ENCODE results near the gene FAM221B.

The FAM221B gene

DNA sequence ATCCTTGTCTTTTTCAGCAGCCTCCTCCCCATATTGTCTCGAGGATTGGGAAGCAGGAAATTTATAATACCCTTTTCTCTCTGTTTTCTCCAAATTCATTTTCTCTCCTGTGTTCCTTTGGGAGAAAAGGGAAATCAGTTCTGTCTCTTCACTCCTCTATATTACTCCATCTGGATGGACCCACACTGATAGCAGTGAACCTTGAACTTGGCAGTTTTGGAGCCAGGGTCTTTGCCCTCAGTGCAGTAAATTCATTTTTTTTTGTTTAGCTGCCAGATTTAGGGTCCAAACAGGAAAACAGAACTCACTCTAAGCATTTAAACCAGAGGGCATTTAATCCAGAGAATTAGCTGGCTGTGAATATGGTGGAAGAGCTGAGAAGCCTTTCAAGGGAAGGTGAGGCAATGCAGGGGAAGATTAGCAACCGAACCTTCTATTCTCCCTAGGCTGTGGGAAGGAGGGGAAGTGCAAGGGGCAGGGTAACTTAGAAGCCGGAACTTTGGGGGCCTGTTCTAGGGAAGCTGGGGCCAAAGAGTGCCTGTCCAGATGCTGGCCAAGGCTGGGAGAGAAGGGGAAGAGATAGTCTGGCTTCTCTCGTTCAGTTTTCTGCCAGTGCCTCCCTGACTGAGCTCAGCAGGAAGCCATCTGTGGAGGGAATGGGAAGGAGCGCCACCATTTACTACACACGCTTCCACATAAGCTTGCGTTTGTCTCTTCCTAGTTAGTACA, 53.5 kb downstream of the FAM221B start:
- Histone ChIP-seq H3K36me3 (no peaks in the 10 kb centered on the region), H3K4me3 (no peak overlapping the region), H3K27ac (no peak overlapping the region), H3K27me3 (no peaks in the 10 kb centered on the region), H3K4me1 (peaks cover 0 to 20% (median 18%) of the 10 kb centered on the region in 4 donors), H3K9me3 (no peaks in the 10 kb centered on the region)
- intact Hi-C loops (cut with DNase I; ENCODE audit: low total_unique reads), result no loop called here
- peak in 1 of 2 donors; percentile 34 for DNase-seq
- TF ChIP-seq, protein P1, sequence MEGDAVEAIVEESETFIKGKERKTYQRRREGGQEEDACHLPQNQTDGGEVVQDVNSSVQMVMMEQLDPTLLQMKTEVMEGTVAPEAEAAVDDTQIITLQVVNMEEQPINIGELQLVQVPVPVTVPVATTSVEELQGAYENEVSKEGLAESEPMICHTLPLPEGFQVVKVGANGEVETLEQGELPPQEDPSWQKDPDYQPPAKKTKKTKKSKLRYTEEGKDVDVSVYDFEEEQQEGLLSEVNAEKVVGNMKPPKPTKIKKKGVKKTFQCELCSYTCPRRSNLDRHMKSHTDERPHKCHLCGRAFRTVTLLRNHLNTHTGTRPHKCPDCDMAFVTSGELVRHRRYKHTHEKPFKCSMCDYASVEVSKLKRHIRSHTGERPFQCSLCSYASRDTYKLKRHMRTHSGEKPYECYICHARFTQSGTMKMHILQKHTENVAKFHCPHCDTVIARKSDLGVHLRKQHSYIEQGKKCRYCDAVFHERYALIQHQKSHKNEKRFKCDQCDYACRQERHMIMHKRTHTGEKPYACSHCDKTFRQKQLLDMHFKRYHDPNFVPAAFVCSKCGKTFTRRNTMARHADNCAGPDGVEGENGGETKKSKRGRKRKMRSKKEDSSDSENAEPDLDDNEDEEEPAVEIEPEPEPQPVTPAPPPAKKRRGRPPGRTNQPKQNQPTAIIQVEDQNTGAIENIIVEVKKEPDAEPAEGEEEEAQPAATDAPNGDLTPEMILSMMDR (IDR thresholded peaks at IDR 0.05), result no peak

DNA sequence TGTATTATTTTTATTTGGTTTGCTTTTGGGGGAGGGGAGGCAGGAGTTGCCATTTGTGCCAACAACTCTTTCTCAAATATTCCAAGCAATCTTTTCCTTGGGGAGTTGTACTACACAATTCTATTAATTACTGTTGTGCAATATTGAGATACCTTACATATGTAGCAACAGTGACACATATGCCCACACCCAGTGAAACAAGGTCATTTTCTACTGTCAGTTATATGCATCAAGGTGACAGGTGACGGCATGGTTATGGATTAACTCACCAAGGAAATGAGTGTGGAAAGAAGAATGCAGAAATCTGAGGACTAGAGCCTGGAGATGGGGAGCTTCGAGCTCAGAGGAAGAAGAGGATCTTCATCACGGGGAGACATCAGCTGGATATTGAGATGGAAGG, 56.6 kb downstream of the FAM221B start:
- H3K36me3 ChIP-seq, result no peaks in the 10 kb centered on the region

DNA sequence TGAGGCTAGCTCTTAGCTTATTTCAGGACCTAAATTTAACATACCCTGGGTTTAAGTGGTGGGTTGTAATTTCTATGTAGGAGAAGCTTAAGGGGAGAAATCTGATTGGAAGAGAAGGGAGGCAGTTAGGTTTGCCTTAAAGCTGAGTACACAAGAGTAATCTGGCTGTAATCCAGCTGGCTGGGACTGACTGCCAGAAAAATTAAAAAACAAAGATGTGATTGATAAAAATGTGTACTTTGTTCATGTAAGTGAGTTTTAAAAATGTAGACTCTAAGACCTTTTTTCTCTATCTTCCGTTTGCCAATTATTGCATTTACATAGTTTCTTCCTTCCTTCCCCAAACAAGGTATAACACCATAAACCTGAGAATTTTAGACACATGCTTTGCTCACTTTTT, 57.0 kb downstream of the FAM221B start:
- Histone ChIP-seq H3K9me3 (no peaks in the 10 kb centered on the region), H3K27ac (peak overlapping the region; percentile 54 to 59), H3K4me3 (no peak overlapping the region), H3K4me1 (peaks cover 0 to 23% (median 18%) of the 10 kb centered on the region in 4 donors), H3K36me3 (no peaks in the 10 kb centered on the region), H3K27me3 (no peaks in the 10 kb centered on the region)
- intact Hi-C loops (cut with DNase I; ENCODE audit: low total_unique reads), result no loop called here
- TF ChIP-seq, protein P1 (IDR thresholded peaks at IDR 0.05), result no peak
- no peak for DNase-seq

More for the DNA sequence above, 56.6 kb downstream of the FAM221B start:
- H3K4me3 ChIP-seq, result no peak overlapping the region
- TF ChIP-seq, protein P1 (IDR thresholded peaks at IDR 0.05), result no peak
- H3K27me3 ChIP-seq, result no peaks in the 10 kb centered on the region
- no peak for DNase-seq
- intact Hi-C loops (cut with DNase I; ENCODE audit: low total_unique reads), result no loop called here
- H3K9me3 ChIP-seq, result no peaks in the 10 kb centered on the region
- H3K27ac ChIP-seq, result no peak overlapping the region
- peaks cover 0 to 23% (median 18%) of the 10 kb centered on the region in 4 donors for H3K4me1 ChIP-seq

DNA sequence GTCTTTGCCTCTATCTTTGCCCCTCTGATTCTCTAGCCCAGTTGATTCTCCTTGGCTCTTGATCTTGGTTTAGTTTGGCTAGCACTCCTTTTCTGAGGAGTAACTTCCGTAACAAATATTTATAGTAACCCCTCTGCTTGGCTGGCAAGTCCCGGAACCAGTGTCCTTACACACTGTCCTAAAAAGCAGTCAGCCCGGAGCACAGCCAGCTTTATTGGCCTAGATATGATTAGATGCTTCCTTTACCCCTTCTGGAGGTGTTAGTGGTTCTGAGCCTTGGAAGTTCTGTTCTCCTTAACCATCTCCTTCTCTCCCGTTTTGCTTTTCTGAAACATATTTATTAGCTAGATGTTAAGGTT, 57.5 kb downstream of the FAM221B start:
- H3K9me3 ChIP-seq, result no peaks in the 10 kb centered on the region
- H3K27me3 ChIP-seq, result no peaks in the 10 kb centered on the region
- TF ChIP-seq, protein P1 (IDR thresholded peaks at IDR 0.05), result no peak
- H3K27ac ChIP-seq, result peak overlapping the region; percentile 54 to 59
- peaks cover 0 to 23% (median 18%) of the 10 kb centered on the region in 4 donors for H3K4me1 ChIP-seq
- intact Hi-C loops (cut with DNase I; ENCODE audit: low total_unique reads), result no loop called here
- DNase-seq, result peak; percentile 70 to 74
- no peak overlapping the region for H3K4me3 ChIP-seq
- H3K36me3 ChIP-seq, result no peaks in the 10 kb centered on the region

DNA sequence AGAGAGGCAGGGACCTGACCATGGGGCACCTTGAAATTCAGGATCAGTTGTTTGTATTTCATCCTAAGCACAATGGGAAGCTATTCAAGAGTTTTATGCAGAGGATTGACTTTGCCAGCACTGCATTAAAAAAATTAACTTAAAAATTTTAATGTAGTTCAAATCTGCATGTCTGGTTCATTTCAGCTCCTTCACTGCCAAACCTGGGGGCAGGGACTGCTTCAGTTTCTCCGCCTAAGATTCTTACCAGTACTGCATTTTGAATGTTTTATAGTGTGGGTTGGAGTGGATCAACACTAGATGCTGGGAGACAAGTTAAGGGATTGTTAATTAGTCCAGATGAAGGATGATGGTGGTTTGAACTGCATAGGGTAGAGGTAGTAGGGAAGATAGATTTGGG, 58.8 kb downstream of the FAM221B start:
- Histone ChIP-seq H3K9me3 (no peaks in the 10 kb centered on the region), H3K4me1 (peaks cover 0 to 23% (median 18%) of the 10 kb centered on the region in 4 donors), H3K27ac (no peak overlapping the region), H3K27me3 (no peaks in the 10 kb centered on the region), H3K36me3 (no peaks in the 10 kb centered on the region), H3K4me3 (no peak overlapping the region)
- TF ChIP-seq, protein P1 (IDR thresholded peaks at IDR 0.05), result no peak
- intact Hi-C loops (cut with DNase I; ENCODE audit: low total_unique reads), result no loop called here
- no peak for DNase-seq

Data from tibial artery (tissue), 4 donors.